NK-92 (cell line): Measurements from ENCODE around the gene CABP1.
"Not testable (repeated sequence)": the region's sequence is repeated elsewhere in the genome, so short reads cannot be mapped to it uniquely, and the experiment has no call there.

ENCODE experiments used
- DNase-seq: peaks from one replicate; lab custom pipeline; 2025; ENCODE audit not compliant: unreplicated experiment; lab: John Stamatoyannopoulos, UW

Gene CABP1

DNA sequence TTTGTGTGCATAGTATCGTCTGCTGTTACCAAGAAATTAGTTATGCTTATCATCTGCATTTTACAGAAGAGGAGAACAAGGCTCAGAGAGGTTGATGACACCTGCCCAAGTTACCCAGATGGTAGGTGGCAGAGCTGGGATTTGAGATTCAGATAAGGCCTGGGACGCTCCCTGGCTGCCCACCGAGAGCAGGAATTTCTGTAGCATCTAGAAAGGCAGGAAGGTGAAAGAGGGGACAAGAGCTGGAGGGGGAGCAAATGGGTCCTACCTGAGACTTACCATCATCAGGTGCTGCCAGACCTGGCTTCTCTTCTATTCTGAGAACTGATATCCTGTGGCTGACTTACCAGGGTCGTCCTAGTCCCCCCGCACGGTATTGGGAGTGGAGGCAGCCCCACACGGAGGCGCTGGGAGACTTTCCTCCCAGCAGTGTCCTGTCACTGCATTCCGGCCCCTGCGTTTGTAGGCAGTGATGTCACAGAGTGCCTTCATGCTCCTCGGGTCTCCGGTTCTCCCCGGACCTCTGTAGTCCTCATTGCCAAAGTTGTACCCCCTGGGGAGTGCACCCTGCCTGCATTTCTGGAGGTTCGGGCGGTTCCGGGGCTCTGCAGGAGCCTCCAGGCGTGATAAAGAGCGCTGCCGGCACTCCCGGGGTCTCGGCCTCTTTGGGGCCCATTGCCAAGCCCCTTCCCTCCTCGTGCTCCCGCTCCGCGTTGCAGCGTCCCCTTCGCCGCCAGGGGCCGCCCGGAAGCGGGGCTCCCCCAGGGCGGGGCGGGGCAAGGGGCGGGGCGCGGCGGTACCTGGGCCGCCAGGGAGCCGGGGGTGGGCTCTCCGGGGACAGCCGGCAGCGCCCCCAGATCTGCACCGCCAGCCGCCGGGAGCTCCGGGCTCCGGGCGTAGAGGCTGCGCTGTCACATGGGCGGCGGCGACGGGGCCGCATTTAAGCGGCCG lies at the start of gene CABP1:
CABP1 (plus strand) TSS at position 856 of the 951 bp plus-strand sequence; CDS start at position 916, 60 bp downstream.
- no peak for DNase-seq

DNA sequence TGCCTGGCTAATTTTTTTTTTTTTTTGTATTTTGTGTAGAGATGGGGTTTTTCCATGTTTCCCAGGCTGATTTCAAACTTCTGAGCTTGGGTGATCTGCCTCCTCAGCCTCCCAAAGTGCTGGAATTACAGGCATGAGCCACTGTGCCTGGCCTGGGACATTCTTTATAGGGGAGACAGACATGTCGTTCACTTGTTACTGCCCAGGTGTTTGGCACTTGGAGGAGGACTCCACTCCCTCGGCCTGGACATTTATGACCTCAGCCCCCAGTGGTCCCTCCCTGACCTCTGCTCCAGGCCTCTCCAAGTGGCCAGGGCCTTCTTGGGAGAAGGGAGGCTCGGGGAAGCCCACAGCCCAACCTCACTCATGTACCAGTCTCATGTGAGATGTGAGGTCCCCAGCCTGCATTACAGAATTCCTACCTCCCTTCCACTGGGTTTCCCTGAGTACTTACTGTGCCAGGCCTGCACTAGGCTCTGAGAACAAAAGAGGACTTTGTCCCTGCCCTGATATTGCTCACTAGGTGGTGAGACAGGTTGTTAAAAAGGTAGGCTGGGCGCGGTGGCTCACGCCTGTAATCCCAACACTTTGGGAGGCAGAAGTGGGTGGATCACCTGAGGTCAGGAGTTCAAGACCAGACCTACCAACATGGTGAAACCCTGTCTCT lies 49.6 kb upstream of the CABP1 start:
- no peak for DNase-seq

GRCh38 chr12:120592121-120593049 lies 48.0 kb upstream of the CABP1 start:
- no peak for DNase-seq

DNA sequence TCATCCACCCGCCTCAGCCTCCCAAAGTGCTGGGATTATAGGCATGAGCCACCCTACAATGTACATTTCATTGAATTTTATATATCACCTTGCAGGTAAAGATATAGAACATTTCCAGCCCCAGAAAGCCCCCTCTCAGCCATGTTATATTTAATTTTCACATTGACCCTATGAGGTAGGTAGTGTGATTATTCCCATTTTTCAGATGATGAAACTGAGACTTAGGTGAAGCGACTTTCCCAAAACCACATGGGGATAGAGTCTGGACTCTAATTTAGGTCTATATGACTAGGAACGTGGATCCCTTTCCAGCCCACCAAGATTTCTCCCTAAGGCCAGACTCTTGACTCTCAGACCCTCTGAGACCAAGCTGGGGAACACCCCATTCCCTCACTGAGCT lies 43.5 kb upstream of the CABP1 start:
- no peak for DNase-seq

DNA sequence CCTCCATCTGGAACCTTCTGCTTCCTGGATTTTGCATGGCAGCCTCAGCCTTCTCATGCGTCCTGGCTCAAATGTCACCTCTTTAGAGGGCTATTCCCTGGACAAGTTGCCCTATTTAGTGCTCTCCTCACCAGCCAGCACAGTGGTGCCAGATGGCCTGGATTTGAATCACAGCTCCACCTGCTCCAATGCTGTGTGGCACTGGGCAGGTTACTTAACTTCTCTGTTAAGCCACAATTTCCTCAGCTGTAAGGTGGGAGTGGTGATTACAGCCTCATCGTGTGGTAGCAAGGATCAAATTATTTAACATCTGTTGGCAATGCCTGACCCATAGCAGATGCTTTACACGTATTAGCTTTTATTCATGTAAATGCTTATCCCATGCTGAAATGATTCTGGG lies 42.6 kb upstream of the CABP1 start:
- DNase-seq, result no peak

GRCh38 chr12:120598674-120599463 lies 41.6 kb upstream of the CABP1 start:
- no peak for DNase-seq

DNA sequence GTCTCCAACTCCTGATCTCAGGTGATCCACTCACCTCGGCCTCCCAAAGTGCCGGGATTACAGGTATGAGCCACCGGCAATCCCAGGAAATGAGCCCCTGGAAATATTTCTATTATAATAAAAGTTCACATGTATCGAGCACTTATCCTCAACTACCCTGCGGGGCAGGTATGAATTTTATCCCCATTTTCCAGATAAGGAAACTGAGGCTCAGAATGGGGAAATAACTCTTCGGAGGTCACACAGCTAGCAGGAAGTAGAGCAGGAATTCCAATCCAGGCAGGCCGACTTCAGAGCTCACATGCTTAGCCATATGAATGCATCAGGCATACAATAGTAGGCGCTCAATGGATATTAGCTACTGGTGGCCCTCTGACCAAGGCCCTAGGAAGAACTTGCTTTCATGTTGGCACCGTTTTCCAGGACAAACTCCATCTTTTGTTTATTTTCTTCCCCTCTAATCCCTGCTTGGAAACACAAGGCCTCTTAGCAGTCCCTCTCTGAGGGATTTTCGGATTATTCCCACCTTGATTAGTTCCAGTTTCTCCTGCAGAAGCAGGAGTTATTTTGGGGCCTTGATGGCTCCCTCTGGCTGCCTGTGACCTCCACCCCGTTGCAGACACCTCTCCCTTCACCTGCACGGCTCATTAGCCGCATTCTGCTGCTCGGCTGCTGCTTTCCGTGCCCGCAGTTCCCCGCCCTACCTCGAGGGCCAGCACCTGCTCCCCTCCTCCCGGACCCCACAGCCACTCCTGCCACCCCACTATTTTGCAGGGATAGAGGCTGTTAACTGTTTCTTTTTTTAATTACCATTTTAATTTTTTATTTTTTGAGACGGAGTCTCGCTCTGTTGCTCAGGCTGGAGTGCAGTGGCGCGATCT lies 40.5 kb upstream of the CABP1 start:
- DNase-seq, result no peak

- DNase-seq, result not testable (repeated sequence)
These were observed 38.0 kb upstream of the CABP1 start for GRCh38 chr12:120602416-120602815.

DNA sequence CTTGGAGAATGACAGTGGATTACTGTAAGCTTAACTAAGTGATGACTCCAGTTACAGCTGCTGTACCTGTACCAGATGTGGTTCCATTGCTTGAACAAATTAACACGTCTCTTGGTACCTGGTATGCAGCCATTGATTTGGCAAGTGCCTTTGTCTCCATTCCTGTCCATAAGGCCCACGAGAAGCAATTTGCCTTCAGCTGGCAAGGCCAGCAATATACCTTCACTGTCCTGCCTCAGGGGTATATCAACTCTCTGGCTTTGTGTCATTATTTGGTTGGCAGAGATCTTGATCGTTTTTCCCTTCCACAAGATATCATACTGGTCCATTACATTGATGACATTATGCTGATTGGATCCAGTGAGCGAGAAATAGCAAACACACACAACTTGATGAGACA lies 29.9 kb upstream of the CABP1 start:
- no peak for DNase-seq

GRCh38 chr12:120611534-120611933 lies 28.9 kb upstream of the CABP1 start:
- not testable (repeated sequence) for DNase-seq

GRCh38 chr12:120614848-120615247 lies 25.6 kb upstream of the CABP1 start:
- no peak for DNase-seq

GRCh38 chr12:120617193-120617592 lies 23.2 kb upstream of the CABP1 start:
- DNase-seq, result not testable (repeated sequence)

- DNase-seq, result not testable (repeated sequence)
These were observed 22.7 kb upstream of the CABP1 start for GRCh38 chr12:120617767-120618166.

DNA sequence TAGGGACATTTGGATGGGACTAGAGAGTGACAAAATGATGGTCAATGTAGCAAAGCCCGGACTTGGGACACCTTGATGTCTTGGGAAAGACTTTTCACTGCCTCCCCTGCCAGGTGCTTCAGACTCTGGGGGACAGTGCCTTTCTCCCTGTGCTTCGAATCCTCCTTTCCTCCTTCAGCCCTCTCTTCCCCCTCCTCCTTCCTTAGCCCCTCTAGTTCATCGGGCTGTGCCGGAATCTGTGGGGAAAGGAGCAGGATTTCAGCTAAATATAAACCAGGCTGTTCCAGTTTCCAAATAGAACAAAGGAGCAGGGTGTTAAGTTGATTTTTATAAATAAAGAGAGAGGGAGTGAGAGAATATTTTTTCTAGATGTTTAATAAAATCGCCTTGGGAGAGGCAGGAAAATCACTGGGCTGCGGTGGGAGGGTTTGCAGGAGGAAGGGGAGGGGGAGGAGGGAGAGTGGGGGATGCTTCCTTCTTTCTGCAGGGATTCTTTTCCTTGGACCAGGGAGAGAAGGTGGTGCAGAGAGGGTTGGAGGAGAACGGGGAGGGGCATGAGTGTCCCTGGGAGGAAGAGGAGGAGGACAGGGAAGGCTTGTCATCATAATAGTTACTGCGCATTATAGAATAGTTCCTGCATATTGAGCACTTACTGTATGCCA lies 21.3 kb upstream of the CABP1 start:
- DNase-seq, result no peak

- DNase-seq, result no peak
These were observed 19.8 kb upstream of the CABP1 start for GRCh38 chr12:120620624-120621023.

DNA sequence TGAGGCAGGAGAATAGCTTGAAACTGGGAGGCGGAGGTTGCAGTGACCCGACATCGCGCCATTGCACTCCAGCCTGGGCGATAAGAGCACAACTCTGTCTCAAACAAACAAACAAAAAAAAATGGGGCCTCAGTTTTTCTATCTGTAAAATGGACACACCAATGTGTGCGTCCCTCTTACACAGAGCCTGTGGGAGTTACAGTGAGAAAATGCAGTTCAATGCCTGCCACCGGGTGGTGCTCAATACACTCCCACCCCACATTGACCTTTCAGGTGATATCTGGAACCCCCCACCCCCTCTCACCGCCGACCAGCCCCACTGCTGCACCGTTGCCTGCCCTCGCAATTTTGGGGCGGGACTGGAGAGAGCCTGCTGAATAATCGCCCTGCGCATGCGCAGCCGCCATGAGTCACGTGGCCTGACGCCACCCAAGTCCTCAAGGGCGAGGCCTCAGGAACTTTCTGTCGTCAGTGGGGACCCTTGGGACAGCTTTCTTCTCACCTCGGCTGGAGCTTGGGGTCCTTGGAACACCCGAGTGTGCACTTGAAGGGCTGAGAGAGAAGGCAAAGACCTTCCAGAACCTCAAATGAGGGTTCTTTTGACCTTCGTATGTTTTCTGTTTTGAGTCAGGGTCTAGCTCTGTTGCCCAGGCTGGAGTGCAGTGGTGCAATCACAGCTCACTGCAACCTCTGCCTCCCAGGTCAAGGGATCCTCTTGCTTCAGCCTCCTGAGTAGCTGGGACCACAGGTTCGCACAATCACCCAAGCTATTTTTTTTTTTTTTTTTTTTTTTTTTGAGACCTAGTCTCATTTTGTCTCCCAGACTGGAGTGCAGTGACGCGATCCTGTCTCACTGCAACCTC lies 14.6 kb upstream of the CABP1 start:
- no peak for DNase-seq

DNA sequence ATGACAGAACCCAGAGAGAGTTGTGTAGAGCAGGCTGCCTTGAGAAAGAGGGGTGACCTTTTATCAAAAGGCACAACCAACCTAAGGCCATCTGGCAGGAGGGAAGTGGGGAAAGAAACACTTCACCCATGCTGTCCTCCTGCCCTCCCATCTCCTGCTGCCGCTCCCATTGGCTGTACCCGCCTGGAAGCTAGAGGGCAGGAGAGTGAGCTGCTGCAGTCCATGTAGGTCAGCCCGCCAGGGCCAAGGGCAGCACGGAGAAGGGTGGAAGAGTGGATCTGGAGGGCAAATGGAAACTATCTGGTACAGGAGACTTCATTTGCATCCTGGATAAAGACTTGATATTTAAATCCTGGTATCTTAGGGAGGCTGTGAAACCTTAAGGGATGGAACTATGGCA lies 11.5 kb upstream of the CABP1 start:
- DNase-seq, result no peak
